ENCODE results near the gene ATOH7. TPM values are rescaled to one million over a fixed set of nuclear protein-coding genes. Genes with fewer than 3 reads are reported as not detected.
"Not testable (repeated sequence)": the region's sequence is repeated elsewhere in the genome, so short reads cannot be mapped to it uniquely, and the experiment has no call there.

Gene ATOH7
- not detected for total RNA-seq
- long read RNA-seq, result 0 reads

DNA sequence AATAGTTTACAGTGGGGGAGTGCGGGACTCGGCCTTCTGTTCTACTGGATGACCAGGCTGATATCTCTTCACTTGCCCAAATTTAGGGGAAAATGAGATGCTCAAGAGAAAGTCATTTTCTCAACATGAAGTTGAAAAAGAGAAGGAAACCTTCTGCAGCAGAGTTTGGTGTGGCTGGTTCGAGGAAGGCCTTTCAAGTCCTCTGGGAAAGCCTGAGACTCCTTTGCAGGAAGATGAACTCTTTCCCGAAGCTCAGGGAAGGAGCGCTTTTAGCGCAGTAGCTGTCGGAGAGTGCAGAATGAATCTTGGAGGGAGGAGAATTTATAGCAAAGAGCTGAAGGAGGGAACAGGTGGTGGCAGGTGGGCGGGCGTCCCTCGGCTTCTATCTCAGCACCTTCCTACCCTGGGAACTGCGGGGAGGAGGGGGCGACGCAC lies at the start of gene ATOH7:
TSS of gene ATOH7 (minus strand) at position 297 of the 435 bp plus-strand sequence. CDS start 436 bp downstream, outside the sequence.
- DNase-seq (no peak), ATAC-seq (ENCODE audit: poor library complexity) (no peak)
- intact Hi-C loops (cut with DNase I), result no loop called here

DNA sequence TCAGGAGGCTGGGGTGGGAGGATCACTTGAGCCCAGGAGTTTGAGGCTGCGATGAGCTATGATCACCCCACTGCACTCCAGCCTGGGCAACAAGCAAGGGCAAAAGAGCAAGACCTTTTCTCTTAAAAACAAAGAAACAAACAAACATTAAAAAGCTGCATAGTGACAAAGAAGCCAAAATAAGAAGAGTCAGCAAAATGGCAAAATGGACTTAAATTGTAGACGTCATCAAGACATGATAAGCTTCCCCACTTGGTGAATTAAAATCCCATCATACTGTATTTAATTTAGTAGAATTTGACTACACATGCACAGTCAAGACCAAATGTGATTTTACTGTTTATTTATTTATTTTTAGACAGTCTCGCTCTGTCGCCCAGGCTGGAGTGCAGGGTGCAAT lies 48.8 kb upstream of the ATOH7 start:
- DNase-seq (no peak), ATAC-seq (ENCODE audit: poor library complexity) (no peak)
- intact Hi-C loops (cut with DNase I), result no loop called here

- DNase-seq; intact Hi-C loops (cut with DNase I); ATAC-seq (ENCODE audit: poor library complexity): not testable (repeated sequence)
Observed at GRCh38 chr10:68278906-68279753, 47.2 kb upstream of the ATOH7 start.

DNA sequence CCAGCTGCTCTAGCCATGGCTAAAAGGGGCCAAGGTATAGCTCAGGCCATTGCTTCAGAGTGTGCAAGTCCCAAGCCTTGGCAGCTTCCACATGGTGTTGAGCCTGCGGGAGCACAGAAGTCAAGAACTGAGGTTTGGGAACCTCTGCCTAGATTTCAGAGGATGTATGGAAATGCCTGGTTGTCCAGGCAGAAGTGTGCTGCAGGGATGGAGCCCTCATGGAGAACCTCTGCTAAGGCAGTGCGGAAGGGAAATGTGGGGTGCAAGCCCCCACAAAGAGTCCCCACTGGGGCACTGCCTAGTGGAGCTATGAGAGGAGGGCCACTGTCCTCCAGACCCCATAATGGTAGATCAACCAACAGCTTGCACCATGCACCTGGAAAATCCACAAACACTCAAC lies 45.9 kb upstream of the ATOH7 start:
- intact Hi-C loops (cut with DNase I); ATAC-seq (ENCODE audit: poor library complexity); DNase-seq: not testable (repeated sequence)

DNA sequence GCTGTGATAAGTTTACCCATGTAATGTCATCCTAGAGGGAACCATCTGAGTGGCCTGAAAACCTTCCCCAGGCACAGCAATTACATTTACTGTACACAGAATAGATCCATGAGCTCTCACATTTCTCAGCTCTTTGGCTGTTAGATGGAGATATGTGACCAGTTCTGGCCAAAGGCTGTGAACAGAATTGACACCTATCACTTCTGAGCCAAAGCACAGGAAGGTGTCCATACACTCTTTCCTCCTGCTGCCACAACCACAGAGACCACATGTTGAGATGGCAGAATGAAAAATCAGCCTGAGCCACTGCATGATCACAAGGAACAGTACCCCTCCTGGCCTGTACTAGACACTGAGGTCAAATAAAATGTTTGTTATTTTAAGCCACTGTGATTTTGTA lies 44.3 kb upstream of the ATOH7 start:
- intact Hi-C loops (cut with DNase I), result no loop called here
- no peak for ATAC-seq (ENCODE audit: poor library complexity)
- no peak for DNase-seq

- DNase-seq (no peak), ATAC-seq (ENCODE audit: poor library complexity) (no peak)
- intact Hi-C loops (cut with DNase I), result no loop called here
Observed at GRCh38 chr10:68275600-68276126, 43.8 kb upstream of the ATOH7 start.

- DNase-seq (no peak), ATAC-seq (ENCODE audit: poor library complexity) (no peak)
- intact Hi-C loops (cut with DNase I), result no loop called here
Observed at GRCh38 chr10:68272833-68273232, 40.9 kb upstream of the ATOH7 start.

- ATAC-seq (ENCODE audit: poor library complexity), result no peak
- intact Hi-C loops (cut with DNase I), result no loop called here
- no peak for DNase-seq
Observed at GRCh38 chr10:68271196-68271882, 39.4 kb upstream of the ATOH7 start.

DNA sequence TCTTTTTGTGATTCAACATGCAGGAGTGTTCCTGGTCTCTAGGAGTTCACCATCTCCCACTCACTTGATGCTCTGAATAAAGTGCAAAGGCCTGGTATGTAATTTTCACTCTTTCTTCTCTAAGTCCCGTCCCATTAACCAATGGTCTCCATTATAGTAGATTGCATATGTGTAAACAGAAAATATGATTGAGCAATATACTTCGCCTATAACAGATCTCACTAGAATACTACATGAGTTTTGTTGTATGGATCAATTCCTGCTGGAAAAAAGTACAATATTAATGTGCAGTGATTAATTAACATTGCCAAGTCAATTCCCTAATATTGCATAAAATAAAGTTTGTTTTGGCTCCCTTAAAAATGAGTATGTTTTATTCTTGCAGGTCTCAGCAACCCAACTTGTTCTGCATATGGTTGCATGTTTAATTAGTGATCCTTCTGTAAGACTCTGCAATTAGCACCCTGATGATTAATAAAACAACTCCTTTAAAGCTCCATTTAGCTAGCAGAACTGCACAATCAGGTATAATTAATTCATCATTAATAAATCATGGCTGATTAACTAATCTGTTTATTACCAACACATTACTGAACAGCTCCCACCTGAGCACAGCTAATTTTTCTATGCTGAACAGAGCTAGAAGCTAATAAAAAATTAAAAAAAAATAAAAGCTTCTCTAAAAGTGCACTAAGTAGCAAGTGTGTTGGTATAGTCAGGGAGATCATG lies 37.8 kb upstream of the ATOH7 start:
- intact Hi-C loops (cut with DNase I), result no loop called here

GRCh38 chr10:68261132-68261856 lies 29.4 kb upstream of the ATOH7 start:
- peak; percentile 82 for DNase-seq
- peak; percentile 92 for ATAC-seq (ENCODE audit: poor library complexity)
- intact Hi-C loops (cut with DNase I), result no loop called here

More for the DNA sequence above, 37.8 kb upstream of the ATOH7 start:
- ATAC-seq (ENCODE audit: poor library complexity), result no peak
- no peak for DNase-seq

DNA sequence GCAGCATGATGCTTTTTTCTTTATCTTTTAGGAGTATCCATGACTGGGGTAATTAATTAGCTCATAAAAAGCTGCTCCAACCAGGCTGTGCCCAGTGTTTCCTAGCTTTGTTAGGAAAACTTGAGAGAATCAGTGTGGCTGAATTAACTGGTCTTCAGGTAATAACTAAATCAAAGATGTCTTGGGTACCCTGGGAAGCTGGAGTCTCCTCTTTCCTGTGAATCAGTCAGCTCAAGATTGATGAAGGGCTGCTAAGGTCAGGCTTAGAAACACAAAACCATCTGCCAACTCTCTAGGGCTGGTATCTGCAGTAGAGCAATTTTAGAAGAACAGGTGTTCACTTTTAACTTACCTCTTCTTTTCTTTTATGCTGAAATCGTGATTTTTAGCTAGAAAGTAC lies 21.4 kb upstream of the ATOH7 start:
- ATAC-seq (ENCODE audit: poor library complexity) (no peak), DNase-seq (no peak)
- intact Hi-C loops (cut with DNase I), result no loop called here

- intact Hi-C loops (cut with DNase I), result no loop called here
- no peak for ATAC-seq (ENCODE audit: poor library complexity)
- no peak for DNase-seq
Observed at GRCh38 chr10:68251625-68252495, 19.9 kb upstream of the ATOH7 start.

GRCh38 chr10:68251151-68251550 lies 19.2 kb upstream of the ATOH7 start:
- DNase-seq (no peak), ATAC-seq (ENCODE audit: poor library complexity) (no peak)
- intact Hi-C loops (cut with DNase I), result no loop called here

DNA sequence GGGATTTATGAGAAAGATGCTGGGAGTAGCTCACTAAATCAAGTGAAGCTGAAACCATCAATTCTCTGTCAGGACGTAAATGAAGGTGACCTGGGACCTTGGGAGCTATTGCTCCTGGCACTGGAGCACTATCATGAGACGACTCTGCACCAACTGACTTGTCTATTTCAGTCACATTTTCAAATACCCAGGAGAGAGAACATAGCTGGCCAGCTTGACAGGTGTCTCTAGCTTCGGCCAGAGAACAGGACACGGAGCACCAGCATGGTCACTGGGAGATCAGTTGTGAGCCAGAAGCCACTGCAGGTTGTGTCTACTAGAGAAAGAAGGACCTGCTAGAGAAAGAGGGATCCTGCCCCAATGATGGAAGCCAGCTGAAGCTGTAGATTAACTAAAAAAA lies 17.4 kb upstream of the ATOH7 start:
- DNase-seq (no peak), ATAC-seq (ENCODE audit: poor library complexity) (no peak)
- intact Hi-C loops (cut with DNase I), result no loop called here

- DNase-seq (no peak), ATAC-seq (ENCODE audit: poor library complexity) (no peak)
- intact Hi-C loops (cut with DNase I), result no loop called here
Observed at GRCh38 chr10:68247931-68248330, 16.0 kb upstream of the ATOH7 start.

GRCh38 chr10:68246397-68246796 lies 14.5 kb upstream of the ATOH7 start:
- ATAC-seq (ENCODE audit: poor library complexity); intact Hi-C loops (cut with DNase I); DNase-seq: not testable (repeated sequence)

- no peak for DNase-seq
- ATAC-seq (ENCODE audit: poor library complexity), result no peak
- intact Hi-C loops (cut with DNase I), result no loop called here
Observed at GRCh38 chr10:68242051-68242450, 10.1 kb upstream of the ATOH7 start.

All from Right ventricle myocardium superior (tissue), 1 donor.